ENCODE measurements around the gene TCL1B.

DNA sequence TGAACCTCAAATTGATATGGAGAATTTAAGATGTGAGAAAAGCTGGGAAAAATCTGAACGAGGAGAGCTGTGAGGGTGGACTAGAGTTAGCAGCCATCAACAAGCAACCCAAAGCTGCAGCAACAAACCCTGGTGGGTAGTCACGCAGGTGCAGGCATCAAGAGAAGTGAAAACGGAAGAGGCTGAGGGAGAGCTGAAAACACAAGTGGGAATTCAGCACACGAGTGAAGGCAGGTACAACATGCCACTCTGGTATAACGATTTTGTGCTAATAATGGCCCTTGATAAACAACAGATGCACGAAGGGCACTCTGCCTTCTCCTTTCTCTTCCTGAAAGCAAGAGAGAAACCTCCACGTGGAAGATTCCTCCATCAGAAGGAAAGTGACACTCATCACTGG lies 11.5 kb downstream of the TCL1B start:
- TF ChIP-seq FOXK2 (IDR thresholded peaks at IDR 0.05) (no peak), SP1 (IDR thresholded peaks at IDR 0.05) (no peak), CTBP1 (IDR thresholded peaks at IDR 0.05; ENCODE audit: borderline replicate concordance) (no peak), L3MBTL2 (conservative IDR thresholded peaks at IDR 0.05) (no peak), FOXM1 (IDR thresholded peaks at IDR 0.05; ENCODE audit: borderline replicate concordance) (no peak), HDGF (IDR thresholded peaks at IDR 0.05; ENCODE audit: borderline replicate concordance) (no peak), ELF4 (IDR thresholded peaks at IDR 0.05) (no peak), BHLHE40 (IDR thresholded peaks at IDR 0.05; ENCODE audit: borderline replicate concordance) (no peak), SUZ12 (IDR thresholded peaks at IDR 0.05) (no peak), NFRKB (IDR thresholded peaks at IDR 0.05) (no peak), LEF1 (IDR thresholded peaks at IDR 0.05; ENCODE audit: borderline replicate concordance) (no peak), FOXA1 (IDR thresholded peaks at IDR 0.05) (no peak)
- TF ChIP-seq, protein P1, sequence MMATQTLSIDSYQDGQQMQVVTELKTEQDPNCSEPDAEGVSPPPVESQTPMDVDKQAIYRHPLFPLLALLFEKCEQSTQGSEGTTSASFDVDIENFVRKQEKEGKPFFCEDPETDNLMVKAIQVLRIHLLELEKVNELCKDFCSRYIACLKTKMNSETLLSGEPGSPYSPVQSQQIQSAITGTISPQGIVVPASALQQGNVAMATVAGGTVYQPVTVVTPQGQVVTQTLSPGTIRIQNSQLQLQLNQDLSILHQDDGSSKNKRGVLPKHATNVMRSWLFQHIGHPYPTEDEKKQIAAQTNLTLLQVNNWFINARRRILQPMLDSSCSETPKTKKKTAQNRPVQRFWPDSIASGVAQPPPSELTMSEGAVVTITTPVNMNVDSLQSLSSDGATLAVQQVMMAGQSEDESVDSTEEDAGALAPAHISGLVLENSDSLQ (IDR thresholded peaks at IDR 0.05): no peak
